IMR-90 (cell line): ENCODE results near the gene IFIT5. TPM values are rescaled to one million over a fixed set of nuclear protein-coding genes. Genes with fewer than 3 reads are reported as not detected.

ENCODE experiments used
- ATAC-seq: fragments of 200-7000 bp; cut with Tn5 transposase; 2 replicates; pipeline ENCODE4 v1.9.1; 2020; ENCODE audit warnings: low read depth, mild to moderate bottlenecking, moderate library complexity
- BruUV-seq: library from RNA; stranded (reverse); fragments of 400-500 nt; replicated peaks from 2 replicates; lab custom pipeline; 2021; lab: Mats Ljungman, UMichigan
- CTCF ChIA-PET: fragments of 300-600 bp; formaldehyde crosslinking; extraction: SDS; loops from one replicate; lab custom pipeline; 2021; ENCODE audit warnings: antibody characterized with exemption; lab: Yijun Ruan, JAX
- POLR2A ChIA-PET: fragments of 300-600 bp; sonication (Branson Sonifier 250); formaldehyde crosslinking; loops from one replicate; lab custom pipeline; 2022; ENCODE audit warnings: antibody characterized with exemption; ENCODE audit not compliant: unreplicated experiment; lab: Charles Lee
- DNase-seq: peaks from one replicate; pipeline ENCODE4 v3.0.0; 2013
- H2AFZ ChIP-seq: replicated peaks from 2 replicates; pipeline ENCODE3; 2013; ENCODE audit warnings: low read length, mild to moderate bottlenecking; ENCODE audit not compliant: poor library complexity
- H2AK5ac ChIP-seq: 2 replicates; pipeline ENCODE4 v1.6.1; 2013; ENCODE audit warnings: low read depth, low read length, inconsistent platforms
- H2AK9ac ChIP-seq: replicated peaks from 2 replicates; pipeline ENCODE3; 2013; ENCODE audit warnings: mild to moderate bottlenecking, low read depth, low read length, moderate library complexity; ENCODE audit not compliant: poor library complexity
- H2BK120ac ChIP-seq: 2 replicates; pipeline ENCODE4 v1.6.1; 2013; ENCODE audit warnings: low read depth, low read length, inconsistent platforms
- H2BK15ac ChIP-seq: 3 replicates; pipeline ENCODE4 v1.6.1; 2013; ENCODE audit warnings: low read depth, low read length, inconsistent platforms
- H2BK20ac ChIP-seq: 2 replicates; pipeline ENCODE4 v1.6.1; 2013; ENCODE audit warnings: low read depth, mild to moderate bottlenecking, inconsistent platforms, low read length, moderate library complexity
- H2BK5ac ChIP-seq: 2 replicates; pipeline ENCODE4 v1.6.1; 2013; ENCODE audit warnings: mild to moderate bottlenecking, low read depth, low read length, inconsistent platforms; ENCODE audit not compliant: poor library complexity, severe bottlenecking
- H3K14ac ChIP-seq: replicated peaks from 2 replicates; pipeline ENCODE4 v1.6.1; 2013; ENCODE audit warnings: low read depth, low read length, inconsistent platforms
- H3K18ac ChIP-seq: 2 replicates; pipeline ENCODE4 v1.6.1; 2013; ENCODE audit warnings: low read depth, low read length, control low read depth
- H3K23ac ChIP-seq: 2 replicates; pipeline ENCODE4 v1.6.1; 2013; ENCODE audit warnings: low read depth, low read length, inconsistent platforms
- H3K27ac ChIP-seq: 2 replicates; pipeline ENCODE4 v1.5.1; 2013; ENCODE audit warnings: mild to moderate bottlenecking, control low read depth, low read length; ENCODE audit not compliant: insufficient read depth
- H3K27me3 ChIP-seq: 2 replicates; pipeline ENCODE4 v1.6.1; 2013; ENCODE audit warnings: low read length; ENCODE audit not compliant: control insufficient read depth, insufficient read depth
- H3K36me3 ChIP-seq: 2 replicates; pipeline ENCODE4 v1.6.1; 2013; ENCODE audit warnings: low read length, mixed read lengths; ENCODE audit not compliant: control insufficient read depth, insufficient read depth
- H3K4ac ChIP-seq: 2 replicates; pipeline ENCODE4 v1.6.1; 2013; ENCODE audit warnings: low read depth, low read length, inconsistent platforms
- H3K4me1 ChIP-seq: 2 replicates; pipeline ENCODE4 v1.6.1; 2013; ENCODE audit warnings: low read length, mixed read lengths; ENCODE audit not compliant: control insufficient read depth, insufficient read depth
- H3K4me2 ChIP-seq: 2 replicates; pipeline ENCODE4 v1.6.1; 2013; ENCODE audit warnings: low read depth, mild to moderate bottlenecking, control low read depth, low read length, moderate library complexity
- H3K4me3 ChIP-seq: 2 replicates; pipeline ENCODE4 v1.5.1; 2013; ENCODE audit warnings: low read depth, mild to moderate bottlenecking, control low read depth, low read length, moderate library complexity; ENCODE audit not compliant: insufficient read depth
- H3K56ac ChIP-seq: 2 replicates; pipeline ENCODE4 v1.6.1; 2013; ENCODE audit warnings: low read length, inconsistent platforms; ENCODE audit not compliant: insufficient read depth; ENCODE audit errors: extremely low read depth
- H3K79me1 ChIP-seq, 2 experiments: 2 replicates each; pipeline ENCODE4 v1.6.1; 2013; ENCODE audit warnings: low read length in 2 of 2, inconsistent platforms in 1 of 2, low read depth in 1 of 2
- H3K9ac ChIP-seq: 2 replicates; pipeline ENCODE4 v1.6.1; 2013; ENCODE audit warnings: low read depth, low read length, control low read depth
- H3K9me1 ChIP-seq: 2 replicates; pipeline ENCODE4 v1.6.1; 2013; ENCODE audit warnings: low read length, inconsistent platforms; ENCODE audit not compliant: insufficient read depth
- H3K9me3 ChIP-seq: 2 replicates; pipeline ENCODE4 v1.6.1; 2013; ENCODE audit warnings: low read length; ENCODE audit not compliant: control insufficient read depth, insufficient read depth
- H4K20me1 ChIP-seq: 2 replicates; pipeline ENCODE4 v1.6.1; 2013; ENCODE audit warnings: low read length, inconsistent platforms; ENCODE audit not compliant: insufficient read depth
- H4K5ac ChIP-seq: 2 replicates; pipeline ENCODE4 v1.6.1; 2013; ENCODE audit warnings: mild to moderate bottlenecking, low read depth, low read length, control low read depth
- H4K8ac ChIP-seq, 2 experiments: 2 replicates each; pipeline ENCODE4 v1.6.1; 2013; ENCODE audit warnings: low read depth in 2 of 2, low read length in 2 of 2, control low read depth in 1 of 2, inconsistent platforms in 1 of 2
- H4K91ac ChIP-seq: 2 replicates; pipeline ENCODE4 v1.6.1; 2013; ENCODE audit warnings: low read depth, low read length, inconsistent platforms; ENCODE audit not compliant: insufficient read depth
- CTCF ChIP-seq: conservative IDR thresholded peaks from 2 replicates; pipeline ENCODE4 v1.5.1; 2012; ENCODE audit warnings: mild to moderate bottlenecking, low read depth, low read length, improper control_type of control experiment
- MXI1 ChIP-seq: IDR thresholded peaks from 2 replicates; pipeline ENCODE4 v1.6.1; 2012; ENCODE audit warnings: low read depth, mild to moderate bottlenecking, low read length, moderate library complexity, borderline replicate concordance
- WGBS, 2 experiments: methylation state at CpG; one replicate each; pipeline versions ENCODE4 v1.1.5 to v1.1.7; 2013; ENCODE audit warnings: missing lambda C conversion rate in 2 of 2; ENCODE audit not compliant: insufficient read length in 1 of 2; ENCODE audit errors: extremely low coverage in 2 of 2; 5-methylcytosine and 5-hydroxymethylcytosine counted together
- dilution Hi-C: fragments of 300-500 bp; cut with HindIII; formaldehyde crosslinking; loops from one replicate; pipeline ENCODE4 v1.14.3; 2018; ENCODE audit warnings: low sequenced_read_pairs; ENCODE audit not compliant: unreplicated experiment
- in situ Hi-C: fragments of 300-500 bp; cut with MboI; formaldehyde crosslinking; loops from 3 replicates; pipeline ENCODE4 v1.14.3; 2019; ENCODE audit warnings: low sequenced_read_pairs, inconsistent platforms, mixed read lengths
- intact Hi-C: fragments of 100-400 bp; cut with micrococcal nuclease; formaldehyde crosslinking; loops from 2 replicates; pipeline ENCODE4 v1.10.0; 2022
- polyA plus RNA-seq, 3 experiments: library from polyadenylated mRNA; depleted of rRNA; stranded (reverse); fragments of >200 nt; gene quantifications; 2 replicates each; pipeline ENCODE4 v1.2.3, GENCODE V29; 2012; ENCODE audit warnings: low replicate concordance in 1 of 3
- total RNA-seq: library from RNA; depleted of rRNA; stranded (reverse); fragments of >200 nt; gene quantifications from 2 replicates; pipeline ENCODE4 v1.2.3, GENCODE V29; 2012

The IFIT5 gene
- total and polyA plus RNA-seq, 2 of the 4 experiments (the other 2 are of a cell fraction) = 5.2 to 18.1 TPM

GRCh38 chr10:89384474-89385340 lies 29.7 kb upstream of the IFIT5 start:
- Histone ChIP-seq H2BK120ac (no peak overlapping the region), H3K27ac (no peak overlapping the region), H2AK9ac (no peak overlapping the region), H3K23ac (no peak overlapping the region), H3K79me1 (no peaks in the 10 kb centered on the region), H4K5ac (no peak overlapping the region), H3K14ac (no peak overlapping the region), H3K4ac (no peak overlapping the region), H2AFZ (no peak overlapping the region), H3K4me1 (no peaks in the 10 kb centered on the region), H3K9me1 (no peaks in the 10 kb centered on the region), H3K4me3 (no peak overlapping the region), H3K56ac (no peak overlapping the region), H4K91ac (no peak overlapping the region), H2BK20ac (no peak overlapping the region), H2AK5ac (no peak overlapping the region), H4K20me1 (no peaks in the 10 kb centered on the region), H3K4me2 (no peak overlapping the region), H4K8ac (no peak overlapping the region), H3K18ac (no peak overlapping the region), H2BK15ac (no peak overlapping the region), H3K27me3 (no peaks in the 10 kb centered on the region; the same call in 1 of the 2 replicates), H3K9me3 (no peaks in the 10 kb centered on the region), H3K36me3 (no peaks in the 10 kb centered on the region), H3K9ac (no peak overlapping the region), H2BK5ac (no peak overlapping the region)
- POLR2A ChIA-PET = no interaction called here
- CTCF ChIA-PET = no interaction called here
- TF ChIP-seq MXI1 (no peak), CTCF (no peak)
- in situ Hi-C loops (loop anchor here (10.0 kb wide), 1 partner anchor 360 kb away; no protein-coding TSS in a partner anchor), dilution Hi-C loops (no loop called here), intact Hi-C loops (no loop called here)
- ATAC-seq (peak; percentile 37; the same call in 1 of the 2 replicates), DNase-seq (no peak)
- no CpG with 5 or more reads among the region's 4 CpGs for WGBS, 2 experiments
- BruUV-seq = no TSS peak
